ENCODE data around the gene BCL2L12.

BCL2L12 gene

GRCh38 chr19:49685845-49686332 lies 20.2 kb downstream of the BCL2L12 start:
- no peak for DNase-seq (ENCODE audit: low spot score)

DNA sequence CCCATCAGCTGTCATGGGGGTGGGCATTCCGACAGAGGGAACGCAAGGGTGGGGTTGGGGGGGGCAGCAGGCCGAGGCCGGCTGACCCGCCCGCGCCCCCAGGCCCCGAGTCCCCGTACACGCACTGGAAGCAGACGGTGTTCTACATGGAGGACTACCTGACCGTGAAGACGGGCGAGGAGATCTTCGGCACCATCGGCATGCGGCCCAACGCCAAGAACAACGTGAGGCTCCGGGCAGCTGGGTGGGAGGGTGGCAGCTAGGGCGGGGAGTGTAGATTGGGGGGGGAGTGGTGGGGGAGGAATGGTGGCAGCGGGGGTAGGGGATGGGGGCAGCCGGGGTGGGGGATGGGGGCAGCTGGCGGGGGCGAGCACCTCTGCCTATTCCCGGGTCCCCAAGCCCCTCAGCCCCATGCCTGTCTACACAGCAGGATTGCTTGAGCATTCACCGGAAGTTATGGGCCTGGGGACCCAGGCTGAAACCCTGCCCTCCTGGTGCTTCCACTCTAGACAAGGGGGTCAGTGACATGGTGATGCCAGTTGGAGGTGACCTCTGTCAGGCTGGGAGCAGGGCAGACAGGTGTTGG lies 20.9 kb downstream of the BCL2L12 start:
- DNase-seq (ENCODE audit: low spot score) = no peak

GRCh38 chr19:49687150-49687549 lies 21.4 kb downstream of the BCL2L12 start:
- no peak for DNase-seq (ENCODE audit: low spot score)

DNA sequence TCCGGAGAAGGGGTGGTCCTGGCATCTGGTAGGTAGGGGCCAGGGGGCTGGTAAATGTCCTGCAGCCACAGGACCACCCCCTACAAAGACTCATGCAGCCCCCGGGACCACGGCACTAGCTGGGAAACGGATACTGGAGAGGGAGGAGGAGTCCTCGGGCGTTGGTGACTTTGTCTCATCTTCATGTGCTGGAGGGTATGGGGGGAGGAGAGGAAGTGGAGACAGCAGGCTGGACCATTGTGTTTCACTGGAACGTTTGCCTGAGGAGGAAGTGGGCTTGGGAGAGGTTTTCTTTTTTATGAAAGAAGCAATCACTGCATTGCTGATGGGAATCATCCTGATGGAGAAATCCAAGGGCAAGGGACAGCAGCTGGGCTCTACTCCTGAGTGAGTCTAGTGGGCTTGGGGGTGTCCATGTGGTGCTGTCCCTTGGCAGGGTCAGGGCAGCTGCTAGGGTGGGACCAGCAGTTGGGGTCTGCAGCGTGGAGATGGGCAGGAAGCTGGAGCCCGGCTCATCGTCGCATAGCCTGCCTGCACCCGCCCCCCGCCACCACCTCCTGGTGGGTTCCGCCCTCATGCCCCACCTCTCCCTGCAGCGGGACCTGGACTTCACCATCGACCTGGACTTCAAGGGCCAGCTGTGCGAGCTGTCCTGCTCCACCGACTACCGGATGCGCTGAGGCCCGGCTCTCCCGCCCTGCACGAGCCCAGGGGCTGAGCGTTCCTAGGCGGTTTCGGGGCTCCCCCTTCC lies 22.0 kb downstream of the BCL2L12 start:
- no peak for DNase-seq (ENCODE audit: low spot score)

GRCh38 chr19:49688531-49689132 lies 22.9 kb downstream of the BCL2L12 start:
- no peak for DNase-seq (ENCODE audit: low spot score)

GRCh38 chr19:49689133-49690078 lies 23.7 kb downstream of the BCL2L12 start, which contains the start of gene ADM5:
Gene ADM5 (plus strand): TSS chr19:49689594. CDS start chr19:49689838, 244 bp downstream.
- DNase-seq (ENCODE audit: low spot score) = no peak

- no peak for DNase-seq (ENCODE audit: low spot score)
These were observed 24.4 kb downstream of the BCL2L12 start for GRCh38 chr19:49690079-49690655.

DNA sequence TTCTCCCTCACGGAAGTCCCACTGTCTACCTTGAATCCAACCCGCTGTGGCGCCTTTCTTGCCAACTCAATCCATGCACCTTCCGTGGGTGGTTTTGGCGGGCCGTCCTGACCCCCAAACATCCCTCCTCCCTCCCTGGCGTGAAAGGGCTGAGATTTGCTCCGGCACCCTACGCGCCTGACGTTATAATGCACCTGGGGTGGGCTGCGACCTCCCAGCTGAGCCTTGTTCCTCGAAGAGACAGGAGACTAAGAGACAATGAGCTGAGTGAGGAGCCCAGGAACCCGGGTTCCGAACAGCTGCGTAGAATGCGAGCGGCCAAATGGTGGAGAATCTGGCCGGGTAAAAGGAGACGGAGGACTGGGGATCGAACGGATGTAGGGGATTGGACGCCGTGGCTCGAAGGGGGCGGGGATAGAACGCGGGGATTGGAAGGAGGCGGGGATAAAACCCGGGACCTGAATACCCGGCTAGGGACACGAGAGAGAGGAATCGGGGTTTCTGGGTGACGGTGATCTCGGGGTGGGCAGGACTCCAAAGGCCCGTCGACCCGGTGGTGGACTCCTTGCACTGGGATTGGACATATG lies 25.0 kb downstream of the BCL2L12 start, which contains the start of gene CPT1C:
Gene CPT1C, plus strand, starts transcription at position 461 of the 587 bp plus-strand sequence. CDS start 1,137 bp downstream, outside the sequence.
- no peak for DNase-seq (ENCODE audit: low spot score)

DNA sequence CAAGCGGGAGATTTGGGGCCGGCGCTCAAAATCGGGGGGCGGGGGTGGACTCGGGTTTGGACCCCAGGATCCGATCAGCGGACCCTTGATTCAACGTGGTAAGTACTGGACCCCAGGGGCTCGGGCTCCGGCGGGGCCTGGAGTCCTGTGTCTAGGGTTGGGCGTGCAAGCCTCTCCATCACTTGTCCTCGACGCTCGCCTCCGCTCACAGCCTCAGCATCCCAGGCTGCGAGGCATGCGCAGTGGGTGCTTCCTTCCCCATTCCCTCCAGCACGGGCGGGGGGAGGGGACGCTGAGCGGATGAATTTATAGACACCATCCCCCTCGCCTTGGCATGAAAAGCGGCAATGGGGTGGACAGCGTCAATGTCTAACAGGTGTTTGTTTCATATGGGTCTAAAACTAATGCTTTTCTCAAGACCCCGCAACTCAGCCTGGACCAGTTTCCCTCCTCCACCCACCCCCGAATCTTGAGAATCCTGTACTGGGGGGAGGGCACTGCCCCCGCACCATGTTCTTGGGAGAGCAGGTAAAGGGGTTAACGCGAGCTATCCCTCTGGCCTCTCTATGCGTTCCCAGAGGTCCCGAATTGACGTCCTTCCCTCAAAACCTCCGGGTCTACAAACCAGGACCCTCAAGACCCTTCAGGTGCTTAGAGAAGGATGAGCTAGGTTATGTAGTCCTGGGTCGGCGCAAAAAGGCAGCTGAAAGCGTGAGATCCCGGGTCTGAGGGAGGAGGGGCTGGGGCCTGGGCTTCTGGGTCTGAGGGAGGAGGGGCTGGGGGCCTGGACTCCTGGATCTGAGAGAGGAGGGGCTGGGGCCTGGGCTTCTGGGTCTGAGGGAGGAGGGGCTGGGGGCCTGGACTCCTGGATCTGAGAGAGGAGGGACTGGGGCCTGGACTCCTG lies 25.8 kb downstream of the BCL2L12 start:
- no peak for DNase-seq (ENCODE audit: low spot score)

DNA sequence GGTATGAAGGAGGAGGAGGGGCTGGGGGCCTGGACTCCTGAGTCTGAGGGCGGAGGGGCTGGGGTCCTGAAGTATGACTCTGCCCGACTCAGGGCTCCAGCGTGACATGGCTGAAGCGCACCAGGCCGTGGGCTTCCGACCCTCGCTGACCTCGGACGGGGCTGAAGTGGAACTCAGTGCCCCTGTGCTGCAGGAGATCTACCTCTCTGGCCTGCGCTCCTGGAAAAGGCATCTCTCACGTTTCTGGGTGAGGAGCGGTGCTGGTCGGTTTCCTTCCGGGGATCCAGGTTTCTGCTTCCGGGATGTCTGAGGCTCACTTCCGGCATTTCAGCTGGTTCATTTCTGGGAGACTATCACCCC lies 26.4 kb downstream of the BCL2L12 start:
- no peak for DNase-seq (ENCODE audit: low spot score)

DNA sequence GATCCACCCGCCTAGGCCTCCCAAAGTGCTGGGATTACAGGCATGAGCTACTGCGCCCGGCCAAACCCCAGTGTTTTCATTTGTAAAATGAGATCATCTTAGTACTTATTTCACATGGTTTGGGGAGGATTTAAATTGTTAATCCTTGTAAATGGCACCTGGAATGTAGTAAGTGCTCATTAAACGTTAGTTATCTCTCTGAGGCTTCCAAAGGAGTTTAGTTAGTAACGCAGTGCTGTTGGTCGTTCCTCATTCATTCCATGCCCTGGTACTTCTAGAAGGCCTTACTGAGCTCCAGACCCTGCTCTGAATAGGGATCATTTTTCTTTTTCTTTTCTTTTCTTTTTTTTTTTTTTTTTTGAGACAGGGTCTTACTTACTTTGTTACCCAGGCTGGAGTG lies 30.4 kb downstream of the BCL2L12 start:
- DNase-seq (ENCODE audit: low spot score) = no peak

DNA sequence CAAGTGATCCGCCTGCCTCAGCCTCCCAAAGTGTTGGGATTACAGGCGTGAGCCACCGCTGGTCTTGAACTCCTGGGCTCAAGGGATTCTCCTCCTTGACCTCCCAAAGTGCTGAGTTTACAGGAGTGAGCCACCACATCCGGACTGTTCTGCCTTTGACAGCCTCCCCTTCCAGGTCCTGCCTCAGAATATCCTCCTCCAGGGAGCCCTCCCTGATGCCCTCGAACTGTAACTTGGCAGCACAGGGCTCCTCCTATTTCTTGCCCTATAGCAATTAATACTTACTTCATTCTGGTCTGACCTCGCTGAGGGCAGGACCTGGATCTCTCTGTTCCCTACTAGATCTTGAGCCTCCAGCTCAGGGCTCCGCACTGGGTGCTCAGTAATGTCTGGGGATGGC lies 31.1 kb downstream of the BCL2L12 start:
- no peak for DNase-seq (ENCODE audit: low spot score)

- DNase-seq (ENCODE audit: low spot score) = no peak
These were observed 33.6 kb downstream of the BCL2L12 start for GRCh38 chr19:49699364-49699763.

DNA sequence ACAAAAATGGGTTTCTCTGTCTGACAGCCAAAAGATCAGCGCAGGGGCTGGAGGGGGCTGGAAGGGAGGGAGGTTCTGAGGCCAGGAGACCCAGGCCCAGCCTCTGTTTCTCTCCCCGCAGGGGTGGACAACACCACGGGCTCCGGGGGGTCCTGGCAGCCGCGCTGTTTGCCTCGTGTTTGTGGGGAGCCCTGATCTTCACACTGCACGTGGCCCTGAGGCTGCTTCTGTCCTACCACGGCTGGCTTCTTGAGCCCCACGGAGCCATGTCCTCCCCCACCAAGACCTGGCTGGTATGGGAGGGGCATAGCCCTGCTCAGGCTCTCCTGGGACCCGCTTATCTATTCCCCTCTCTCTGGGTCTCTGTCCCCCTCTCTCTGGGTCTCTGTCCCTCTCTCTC lies 34.8 kb downstream of the BCL2L12 start:
- DNase-seq (ENCODE audit: low spot score) = no peak

GRCh38 chr19:49701271-49701786 lies 35.6 kb downstream of the BCL2L12 start:
- DNase-seq (ENCODE audit: low spot score) = no peak

GRCh38 chr19:49704888-49705642 lies 39.3 kb downstream of the BCL2L12 start:
- DNase-seq (ENCODE audit: low spot score) = no peak

- no peak for DNase-seq (ENCODE audit: low spot score)
These were observed 40.2 kb downstream of the BCL2L12 start for GRCh38 chr19:49705919-49706318.

- no peak for DNase-seq (ENCODE audit: low spot score)
These were observed 44.7 kb downstream of the BCL2L12 start for GRCh38 chr19:49710372-49710951.

DNA sequence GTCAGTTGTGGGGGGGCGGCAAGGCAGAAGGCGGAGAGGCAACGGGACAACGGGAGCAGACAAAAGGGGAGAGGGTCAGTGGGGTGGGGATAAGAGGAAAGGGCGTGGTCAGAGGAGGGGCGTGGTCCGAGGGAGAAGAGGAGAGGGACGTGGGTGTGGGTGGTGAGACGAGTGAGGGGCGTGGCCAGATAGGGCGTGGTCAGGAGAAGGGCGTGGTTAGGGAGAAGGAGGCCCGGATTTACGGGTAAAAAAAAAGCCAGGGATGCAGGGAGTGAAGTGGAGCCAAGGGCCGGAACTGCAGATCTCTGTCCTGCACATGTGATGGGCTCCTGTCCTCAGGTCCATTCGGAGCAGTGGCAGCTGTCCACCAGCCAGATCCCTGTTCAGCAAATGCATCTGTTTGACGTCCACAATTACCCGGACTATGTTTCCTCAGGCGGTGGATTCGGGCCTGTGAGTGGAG lies 46.7 kb downstream of the BCL2L12 start:
- peak; percentile 79 for DNase-seq (ENCODE audit: low spot score)

All from NAMALWA (cell line).